ENCODE data around the gene CNFN.

DNA sequence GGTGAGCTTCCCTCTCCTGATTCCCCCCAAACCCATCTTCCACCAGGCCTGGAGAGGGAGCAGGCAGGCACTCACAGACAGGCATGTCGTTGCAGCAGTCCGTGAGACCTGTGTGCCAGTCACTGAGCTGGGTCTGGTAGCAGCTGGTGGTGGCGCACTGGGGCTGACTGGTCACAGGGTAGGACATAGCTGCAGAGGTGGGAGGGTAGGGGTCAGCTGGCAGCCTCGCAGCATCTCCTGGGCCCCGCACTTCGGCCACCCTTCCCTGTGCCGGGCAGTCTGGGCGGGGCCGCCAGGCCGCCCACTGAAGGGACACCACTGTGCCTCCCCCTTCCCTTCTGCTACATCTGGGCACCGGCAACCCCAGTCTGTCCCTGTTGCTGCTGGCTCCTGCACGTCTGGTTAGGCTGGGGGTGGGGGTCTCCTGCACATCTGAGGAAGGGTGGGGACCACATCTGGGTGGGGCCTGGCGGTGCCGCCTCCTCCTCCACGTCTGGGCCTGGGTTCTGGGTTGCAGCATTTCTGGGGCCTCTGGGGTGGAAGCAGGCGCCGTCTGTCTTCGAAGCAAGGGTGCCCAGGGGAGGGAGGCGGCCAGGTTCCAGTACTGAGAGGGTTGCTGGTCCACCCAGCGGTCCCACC, 1.1 kb downstream of the CNFN start:
- TF ChIP-seq TAF1 (IDR thresholded peaks at IDR 0.05; ENCODE audit: borderline replicate concordance, low read depth, low read length): no peak
- TF ChIP-seq POLR2A (IDR thresholded peaks at IDR 0.05; ENCODE audit: low read depth, low read length): no peak
- no peak for TF ChIP-seq POLR2AphosphoS5 (IDR thresholded peaks at IDR 0.05; ENCODE audit: low read depth, low read length)

Measured in GM12892 (cell line).